Measurements from ENCODE around the gene COQ9.

- TF ChIP-seq CTCF (conservative IDR thresholded peaks at IDR 0.05 in 1 of 2, IDR thresholded peaks at IDR 0.05 in 1 of 2; ENCODE audit: low read depth in 1 of 2, low read length in 2 of 2) (no peak), EZH2 (IDR thresholded peaks at IDR 0.05; ENCODE audit: low read length, missing control alignments) (no peak)
Observed at GRCh38 chr16:57430955-57431354, 16.3 kb upstream of the COQ9 start.

All from fibroblast of lung (primary cell).